Right lobe of liver (tissue), 6 donors: ENCODE measurements around the gene FUT6. TPM values are rescaled to one million over a fixed set of nuclear protein-coding genes. Genes with fewer than 3 reads are reported as not detected.

ENCODE experiments used
- ATAC-seq, 4 donors: fragments of 200-7000 bp; cut with Tn5 transposase; one replicate each; pipeline ENCODE4 v1.9.1; 2020; ENCODE audit warnings: mild to moderate bottlenecking in 4 of 4, moderate library complexity in 4 of 4
- DNase-seq, 3 donors: peaks; one replicate each; pipeline ENCODE4 v3.0.0-alpha.2; 2020
- H3K27ac ChIP-seq, 3 donors: fragments of 200-600 bp; one replicate each; pipeline ENCODE4 v1.8.0; 2022
- H3K27me3 ChIP-seq, 2 donors: fragments of 200-600 bp; one replicate each; pipeline ENCODE4 v1.8.0; 2022
- H3K36me3 ChIP-seq, 4 donors: fragments of 200-600 bp; sonication (generic) in 1 of 4; one replicate each; pipeline versions ENCODE4 v1.5.1 to v1.8.0; 2017 to 2022; ENCODE audit warnings: control low read depth in 1 of 4
- H3K4me1 ChIP-seq, 4 donors: fragments of 200-600 bp; sonication (generic) in 1 of 4; one replicate each; pipeline versions ENCODE4 v1.5.1 to v1.8.0; 2017 to 2022; ENCODE audit warnings: control low read depth in 1 of 4
- H3K4me3 ChIP-seq, 3 donors: fragments of 200-600 bp; one replicate each; pipeline ENCODE4 v1.8.0; 2022
- H3K9me3 ChIP-seq, 4 donors: fragments of 200-600 bp; sonication (generic) in 1 of 4; one replicate each; pipeline versions ENCODE4 v1.5.1 to v1.8.0; 2017 to 2022; ENCODE audit warnings: control low read depth in 1 of 4
- POLR2A ChIP-seq: fragments of 450-650 bp; IDR thresholded peaks from one replicate; pipeline ENCODE4 v1.6.1; 2017; ENCODE audit warnings: antibody characterized with exemption, mild to moderate bottlenecking
- WGBS: methylation state at CpG from one replicate; pipeline ENCODE4 v1.1.6; 2018; ENCODE audit warnings: low coverage, low lambda C conversion rate; ENCODE audit not compliant: insufficient coverage; ENCODE audit errors: missing lambda C conversion rate; 5-methylcytosine and 5-hydroxymethylcytosine counted together
- intact Hi-C, 2 donors: fragments of 100-400 bp; cut with DNase I; formaldehyde crosslinking; loops; one replicate each; pipeline versions ENCODE4 v1.11.2 to v1.14.1; 2022
- total RNA-seq, 6 experiments: library from RNA; depleted of rRNA in 2 of 6; stranded (reverse); fragments of >200 nt in 2 of 6; fragmentation: NEBNext Ultra II Directional in 3 of 6; extraction: Animal tissue kit (Norgen Biotek cat#: 25700) in 3 of 6; gene quantifications; one replicate each; pipeline versions ENCODE4 v1.1.0 to v1.2.4, GENCODE V29; 2016 to 2023
- TF ChIP-seq, protein P1 (sequence below), 4 donors: fragments of 200-600 bp in 3 of 4; fragments of 450-650 bp in 1 of 4; IDR thresholded peaks; one replicate each; pipeline versions ENCODE4 v1.5.1 to v1.8.0; 2016 to 2022; ENCODE audit warnings: antibody characterized with exemption in 4 of 4, mild to moderate bottlenecking in 2 of 4
- donor health status: DM: no; HTN: yes; CAD: no.
- donor health status: DM: no; HTN: no; CAD: no.
- donor health status: DM: no; HTN: no; CAD: no.
- donor health status: DM: no; HTN: yes; CAD: no.
- donor health status: DM: no; HTN: yes; CAD: no.

The FUT6 gene
- total RNA-seq, 6 experiments from 2014 or later, result 2.3 to 28.1 (median 9.7) TPM

DNA sequence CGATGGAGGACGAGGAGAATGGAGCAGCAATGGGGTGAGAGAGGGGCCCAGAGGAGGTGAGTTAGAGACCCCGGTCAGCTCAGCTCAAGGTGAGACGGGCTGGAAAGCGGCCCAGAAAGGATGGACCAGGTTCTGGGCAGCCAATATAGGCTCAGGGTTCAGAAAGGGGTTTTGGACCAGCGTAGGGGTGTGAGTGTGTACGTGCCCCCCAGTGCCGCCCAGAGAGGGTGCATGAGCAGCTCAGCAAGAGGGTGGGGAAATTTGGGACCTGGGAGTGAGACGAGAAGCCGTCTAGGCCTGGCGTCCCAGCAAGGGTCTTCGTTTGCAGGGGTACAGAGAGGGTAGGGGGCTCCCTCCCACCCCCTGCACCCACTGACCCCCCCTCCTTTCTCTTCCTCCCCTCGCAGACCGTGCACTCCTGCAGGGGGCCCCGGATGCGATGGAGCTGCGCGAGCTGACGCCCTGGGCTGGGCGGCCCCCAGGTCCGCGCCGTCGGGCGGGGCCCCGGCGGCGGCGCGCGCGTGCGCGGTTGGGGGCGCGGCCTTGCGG is 12.1 kb downstream of the FUT6 start:
- H3K9me3 ChIP-seq, result no peaks in the 10 kb centered on the region
- TF ChIP-seq POLR2A, result no peak
- TF ChIP-seq, protein P1, sequence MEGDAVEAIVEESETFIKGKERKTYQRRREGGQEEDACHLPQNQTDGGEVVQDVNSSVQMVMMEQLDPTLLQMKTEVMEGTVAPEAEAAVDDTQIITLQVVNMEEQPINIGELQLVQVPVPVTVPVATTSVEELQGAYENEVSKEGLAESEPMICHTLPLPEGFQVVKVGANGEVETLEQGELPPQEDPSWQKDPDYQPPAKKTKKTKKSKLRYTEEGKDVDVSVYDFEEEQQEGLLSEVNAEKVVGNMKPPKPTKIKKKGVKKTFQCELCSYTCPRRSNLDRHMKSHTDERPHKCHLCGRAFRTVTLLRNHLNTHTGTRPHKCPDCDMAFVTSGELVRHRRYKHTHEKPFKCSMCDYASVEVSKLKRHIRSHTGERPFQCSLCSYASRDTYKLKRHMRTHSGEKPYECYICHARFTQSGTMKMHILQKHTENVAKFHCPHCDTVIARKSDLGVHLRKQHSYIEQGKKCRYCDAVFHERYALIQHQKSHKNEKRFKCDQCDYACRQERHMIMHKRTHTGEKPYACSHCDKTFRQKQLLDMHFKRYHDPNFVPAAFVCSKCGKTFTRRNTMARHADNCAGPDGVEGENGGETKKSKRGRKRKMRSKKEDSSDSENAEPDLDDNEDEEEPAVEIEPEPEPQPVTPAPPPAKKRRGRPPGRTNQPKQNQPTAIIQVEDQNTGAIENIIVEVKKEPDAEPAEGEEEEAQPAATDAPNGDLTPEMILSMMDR (IDR thresholded peaks at IDR 0.05), result no peak
- H3K27ac ChIP-seq, result peak overlapping the region in 2 of 3 donors; percentile 31 to 83
- no peak for DNase-seq
- no peaks in the 10 kb centered on the region for H3K36me3 ChIP-seq
- peak in 1 of 4 donors; percentile 0 for ATAC-seq
- H3K4me1 ChIP-seq, result peaks cover 0 to 16% (median 4%) of the 10 kb centered on the region in 4 donors
- 42% methylated on average over 9 of the region's 37 CpGs for WGBS
- peak overlapping the region in 2 of 3 donors; percentile 59 to 63 for H3K4me3 ChIP-seq
- intact Hi-C loops, result no loop called here
- no peaks in the 10 kb centered on the region for H3K27me3 ChIP-seq

DNA sequence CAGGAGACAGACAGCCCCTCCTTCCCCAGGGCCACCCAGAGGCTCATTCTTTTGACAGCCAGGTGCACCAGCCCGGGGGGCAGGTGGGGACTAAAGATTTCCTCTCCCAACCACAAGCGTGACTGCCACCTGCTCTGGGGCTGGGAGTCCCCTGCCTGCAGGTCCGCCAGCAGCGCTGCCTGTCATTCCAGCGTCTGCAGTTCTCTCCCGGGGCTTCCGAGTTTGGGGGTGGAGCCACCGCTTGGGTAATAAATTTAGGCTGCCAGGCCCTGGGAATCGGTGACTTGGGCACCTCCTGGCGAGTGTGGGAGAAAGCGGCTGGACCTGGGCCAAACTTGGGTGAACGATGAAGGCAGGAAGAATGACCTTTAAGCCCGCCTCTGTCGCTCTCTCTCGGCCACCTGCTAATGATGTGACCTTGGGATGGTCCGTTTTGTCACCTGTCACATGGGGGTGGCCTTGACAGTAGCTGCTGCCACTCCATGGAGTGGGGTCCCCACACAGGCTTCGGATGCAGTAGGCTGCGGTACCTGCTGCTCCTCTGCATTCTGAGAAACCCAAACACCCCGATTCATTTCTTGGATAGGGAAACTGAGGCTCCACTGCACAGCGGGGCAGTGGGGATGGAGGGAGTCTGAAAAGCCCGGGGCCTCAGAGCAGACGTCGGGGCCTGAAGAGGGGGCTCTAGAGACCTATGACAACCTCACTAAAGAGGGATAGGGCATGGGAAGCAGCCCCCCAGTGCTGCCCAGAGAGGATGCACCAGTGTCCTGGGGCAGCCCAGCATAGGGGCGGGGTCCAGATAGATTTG is 12.8 kb downstream of the FUT6 start:
- Histone ChIP-seq H3K4me1 (peaks cover 0 to 22% (median 4%) of the 10 kb centered on the region in 4 donors), H3K27me3 (no peaks in the 10 kb centered on the region), H3K36me3 (no peaks in the 10 kb centered on the region), H3K4me3 (peak overlapping the region in 1 of 3 donors; percentile 63), H3K9me3 (no peaks in the 10 kb centered on the region), H3K27ac (peak overlapping the region in 2 of 3 donors; percentile 31 to 83)
- WGBS, result 12% methylated on average over 11 of the region's 24 CpGs
- TF ChIP-seq POLR2A, result no peak
- TF ChIP-seq, protein P1 (IDR thresholded peaks at IDR 0.05), result peak in 3 of 4 donors; percentile 30 to 47 (median 38)
- DNase-seq (peak; percentile 90 to 95 (median 94)), ATAC-seq (peak; percentile 45 to 57 (median 48))
- intact Hi-C loops, result no loop called here

DNA sequence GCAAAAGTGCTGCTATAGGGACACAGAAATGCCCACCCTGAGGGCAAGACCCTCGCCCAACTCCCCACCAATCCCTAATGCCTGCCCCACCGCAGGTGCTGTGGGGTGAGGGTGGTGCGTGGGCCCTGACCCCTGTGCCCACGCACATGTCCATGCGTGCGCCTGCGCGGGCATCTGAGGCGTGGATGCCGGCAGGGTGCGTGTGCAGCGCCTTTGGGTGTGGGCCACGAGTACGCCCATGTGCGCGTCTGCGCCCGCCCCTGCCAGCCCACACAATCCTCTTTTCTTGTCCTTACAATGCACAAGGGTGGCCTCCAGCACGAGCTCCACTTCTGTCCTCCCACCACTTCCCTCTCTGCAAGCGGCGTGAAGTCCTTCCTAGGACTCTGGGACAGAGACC is 14.3 kb downstream of the FUT6 start:
- ATAC-seq (no peak), DNase-seq (no peak)
- TF ChIP-seq, protein P1 (IDR thresholded peaks at IDR 0.05), result no peak
- no peak for TF ChIP-seq POLR2A
- Histone ChIP-seq H3K27ac (no peak overlapping the region), H3K27me3 (no peaks in the 10 kb centered on the region), H3K9me3 (no peaks in the 10 kb centered on the region), H3K36me3 (no peaks in the 10 kb centered on the region), H3K4me1 (peaks cover 0 to 22% (median 4%) of the 10 kb centered on the region in 4 donors), H3K4me3 (no peak overlapping the region)
- 80% methylated on average over 1 of the region's 21 CpGs for WGBS
- intact Hi-C loops, result no loop called here

DNA sequence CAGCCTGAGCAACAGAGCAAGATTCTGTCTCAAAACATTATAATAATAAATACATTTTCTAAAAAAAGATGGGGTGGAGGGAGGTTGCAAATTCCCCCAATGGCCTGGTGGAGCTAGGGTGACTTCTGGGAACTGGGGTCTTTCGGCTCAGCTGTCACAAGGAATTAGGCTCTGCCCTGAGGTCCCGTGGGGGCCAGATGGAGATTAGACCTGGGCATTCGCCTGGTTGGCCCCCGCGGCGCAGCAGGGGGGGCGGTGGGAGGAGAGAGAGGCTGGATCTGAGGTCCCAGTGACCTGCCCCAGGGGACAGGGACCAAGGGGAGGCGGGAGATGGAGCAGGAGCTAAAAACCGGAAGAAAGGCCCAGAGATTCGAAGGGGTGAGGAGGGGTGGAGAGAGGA is 14.8 kb downstream of the FUT6 start:
- WGBS, result 90% methylated on average over 5 of the region's 10 CpGs
- intact Hi-C loops, result loop anchor here in 1 of 2 donors (5.0 kb wide), 1 partner anchor 73 kb away; no protein-coding TSS in a partner anchor
- Histone ChIP-seq H3K27me3 (no peaks in the 10 kb centered on the region), H3K4me3 (no peak overlapping the region), H3K4me1 (peaks cover 0 to 22% (median 4%) of the 10 kb centered on the region in 4 donors), H3K36me3 (no peaks in the 10 kb centered on the region), H3K27ac (no peak overlapping the region), H3K9me3 (no peaks in the 10 kb centered on the region)
- DNase-seq, result no peak
- TF ChIP-seq, protein P1 (IDR thresholded peaks at IDR 0.05), result no peak
- no peak for TF ChIP-seq POLR2A
- no peak for ATAC-seq
